Measurements from ENCODE around the gene MEI1. TPM values are rescaled to one million over a fixed set of nuclear protein-coding genes. Genes with fewer than 3 reads are reported as not detected.

Gene MEI1
- total RNA-seq, 1 experiment from 2014 or later, result 0.20 TPM

DNA sequence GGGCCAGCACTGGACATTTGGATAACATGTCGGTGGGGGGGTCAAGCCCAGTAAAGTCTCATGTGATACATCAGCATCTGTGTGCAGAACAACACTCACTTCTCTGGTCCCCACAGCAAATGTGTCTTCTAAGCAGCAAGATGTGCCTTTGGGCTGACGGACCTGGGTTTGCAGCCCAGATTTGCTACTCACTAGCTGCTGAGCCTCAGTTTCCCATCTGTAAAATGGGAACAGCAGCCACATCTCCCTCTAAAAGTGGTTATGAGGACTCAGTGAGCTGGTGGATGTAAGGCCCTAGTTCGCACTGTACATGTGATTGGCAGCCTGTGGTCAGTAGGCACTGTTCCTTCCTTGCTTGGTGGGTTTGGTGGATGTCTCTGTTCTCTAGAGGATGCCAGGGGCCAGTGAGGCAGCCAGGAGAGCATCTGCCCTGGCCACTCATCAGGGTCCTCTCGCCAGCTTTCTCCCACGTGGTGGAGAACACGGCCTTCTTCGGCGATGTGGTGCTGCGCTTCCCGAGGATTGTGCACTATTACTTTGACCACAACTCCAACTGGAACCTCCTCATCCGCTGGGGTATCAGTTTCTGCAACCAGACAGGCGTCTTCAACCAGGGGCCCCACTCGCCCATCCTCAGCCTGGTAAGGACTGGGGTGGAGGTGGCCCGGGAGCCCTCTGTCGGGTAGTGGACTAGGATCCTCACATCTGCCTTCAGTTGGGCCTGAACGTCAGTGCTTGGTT lies 113.7 kb downstream of the MEI1 start:
- Histone ChIP-seq H3K79me1 (ENCODE audit: insufficient read depth, low read depth, low read length, poor library complexity, severe bottlenecking) (no peaks in the 10 kb centered on the region), H3K79me2 (ENCODE audit: insufficient read depth, low read length) (no peaks in the 10 kb centered on the region), H3K4ac (ENCODE audit: low read depth, low read length) (no peak overlapping the region), H3K27ac (ENCODE audit: insufficient read length, low read depth, low read length) (no peak overlapping the region), H2AFZ (ENCODE audit: low read length) (no peak overlapping the region), H4K5ac (ENCODE audit: insufficient read length, low read depth, low read length) (no peak overlapping the region), H3K4me1 (ENCODE audit: insufficient read depth, low read length) (no peaks in the 10 kb centered on the region), H3K23ac (ENCODE audit: insufficient read length, low read depth, low read length) (no peak overlapping the region), H4K20me1 (ENCODE audit: control insufficient read depth, insufficient read depth, insufficient read length) (no peaks in the 10 kb centered on the region), H3K9me3 (ENCODE audit: control insufficient read depth, low read depth, low read length) (no peaks in the 10 kb centered on the region), H2BK120ac (ENCODE audit: low read depth, low read length, poor library complexity, severe bottlenecking) (no peak overlapping the region), H3K9ac (ENCODE audit: extremely low read depth, insufficient read length, low read length) (no peak overlapping the region), H2BK15ac (ENCODE audit: low read depth, low read length) (no peak overlapping the region), H3T11ph (ENCODE audit: low read length) (no peak overlapping the region), H4K8ac (replicated peaks; ENCODE audit: insufficient read length, low read depth, low read length) (no peak overlapping the region), H3K56ac (ENCODE audit: insufficient read length, low read depth, low read length) (no peak overlapping the region), H3K23me2 (ENCODE audit: insufficient read length, low read depth, low read length, poor library complexity, severe bottlenecking) (no peaks in the 10 kb centered on the region), H2AK5ac (ENCODE audit: insufficient read length, low read length) (no peak overlapping the region), H3K4me2 (ENCODE audit: insufficient read depth, insufficient read length, low read length) (no peak overlapping the region), H2BK20ac (ENCODE audit: low read depth, low read length, poor library complexity, severe bottlenecking) (no peak overlapping the region), H3K18ac (ENCODE audit: insufficient read length, low read depth, low read length) (no peak overlapping the region), H2BK5ac (ENCODE audit: insufficient read length, low read length) (no peak overlapping the region), H4K91ac (ENCODE audit: insufficient read length, low read depth, low read length) (no peak overlapping the region), H2BK12ac (ENCODE audit: insufficient read length, low read depth, low read length) (no peak overlapping the region), H3K27me3 (ENCODE audit: insufficient read depth, low read length) (no peaks in the 10 kb centered on the region), H3K14ac (ENCODE audit: insufficient read depth, low read length) (no peak overlapping the region)
- no peak for TF ChIP-seq CTCF (conservative IDR thresholded peaks at IDR 0.05)
- H3K36me3 Mint-ChIP-seq (ENCODE audit: insufficient read depth in 1 of 3, low read depth in 3 of 3), result peaks cover 8 to 58% (median 41%) of the 10 kb centered on the region in 3 experiments
- no peaks in the 10 kb centered on the region for H3K9me3 Mint-ChIP-seq
- no peak for DNase-seq
- no CpG with 5 or more reads among the region's 16 CpGs for WGBS (ENCODE audit: extremely low coverage, insufficient read length, low lambda C conversion rate)
- H3K4me3 Mint-ChIP-seq, result no peak overlapping the region
- H3K27me3 Mint-ChIP-seq (ENCODE audit: low read depth), result no peaks in the 10 kb centered on the region
- peaks cover 2 to 5% of the 10 kb centered on the region in 2 experiments; a peak in 1 of 4 replicates for H3K4me1 Mint-ChIP-seq
- peak overlapping the region in 1 of 3 experiments; percentile 40; a peak in 1 of 7 replicates for H3K27ac Mint-ChIP-seq

All from H9 (cell line).